GM23248 (cell line): ENCODE results near the gene ETS1.

Experiments used
- EZH2 ChIP-seq: fragments of 200-600 bp; sonication (generic); IDR thresholded peaks from 2 replicates; pipeline ENCODE4 v1.6.1; 2018; ENCODE audit warnings: antibody characterized with exemption, mild to moderate bottlenecking; ENCODE audit not compliant: insufficient read depth, poor library complexity, severe bottlenecking
- EZH2phosphoT487 ChIP-seq: fragments of 200-600 bp; sonication (generic); IDR thresholded peaks from 2 replicates; pipeline ENCODE4 v1.6.1; 2018; ENCODE audit warnings: antibody characterized with exemption, moderate library complexity, mild to moderate bottlenecking, low read depth; ENCODE audit not compliant: insufficient read depth

DNA sequence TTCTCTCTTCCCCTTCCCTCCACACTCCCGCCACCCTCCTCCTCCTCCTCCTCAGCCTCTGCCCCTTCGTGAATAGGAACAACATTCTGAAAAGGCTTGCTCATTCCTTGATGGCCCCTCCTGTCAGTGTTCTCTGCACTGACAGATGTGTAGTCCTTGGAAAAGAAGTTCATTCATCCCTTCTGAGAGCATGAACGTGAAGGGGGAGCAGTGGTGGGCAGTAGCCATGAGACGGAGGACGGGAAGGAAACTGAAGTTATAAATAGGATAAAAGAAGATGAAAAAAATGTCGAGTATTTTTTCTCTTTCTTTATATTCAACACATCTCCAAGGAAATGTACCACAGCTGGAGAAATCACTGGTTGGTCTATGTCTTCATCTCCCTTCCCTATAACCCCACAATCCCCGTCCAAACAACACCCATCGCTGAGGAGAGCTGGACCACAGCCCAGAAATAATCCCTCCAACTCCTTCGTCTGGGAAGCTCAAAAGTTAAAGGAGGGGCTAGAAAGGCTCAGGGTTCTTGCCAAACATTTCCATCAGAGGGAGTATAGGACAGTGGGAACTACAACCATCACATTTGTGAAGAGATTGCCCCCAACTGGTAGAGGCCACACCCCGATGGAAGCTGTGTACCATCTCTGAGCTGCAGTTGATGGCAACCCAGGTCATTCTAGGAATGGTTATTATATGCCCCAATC, 33.5 kb downstream of the ETS1 start:
- TF ChIP-seq EZH2: no peak
- no peak for TF ChIP-seq EZH2phosphoT487
